Loucy (cell line): ENCODE results near the gene OGFOD2.

ENCODE experiments used
- EZH2phosphoT487 ChIP-seq: fragments of 200-600 bp; IDR thresholded peaks from 2 replicates; pipeline ENCODE4 v1.6.1; 2018; ENCODE audit warnings: antibody characterized with exemption, mild to moderate bottlenecking, moderate library complexity, borderline replicate concordance
- TF ChIP-seq, protein P1 (sequence below): fragments of 200-600 bp; sonication (generic); conservative IDR thresholded peaks from 2 replicates; pipeline ENCODE4 v1.5.1; 2014; ENCODE audit warnings: mild to moderate bottlenecking, antibody characterized with exemption, low read length

DNA sequence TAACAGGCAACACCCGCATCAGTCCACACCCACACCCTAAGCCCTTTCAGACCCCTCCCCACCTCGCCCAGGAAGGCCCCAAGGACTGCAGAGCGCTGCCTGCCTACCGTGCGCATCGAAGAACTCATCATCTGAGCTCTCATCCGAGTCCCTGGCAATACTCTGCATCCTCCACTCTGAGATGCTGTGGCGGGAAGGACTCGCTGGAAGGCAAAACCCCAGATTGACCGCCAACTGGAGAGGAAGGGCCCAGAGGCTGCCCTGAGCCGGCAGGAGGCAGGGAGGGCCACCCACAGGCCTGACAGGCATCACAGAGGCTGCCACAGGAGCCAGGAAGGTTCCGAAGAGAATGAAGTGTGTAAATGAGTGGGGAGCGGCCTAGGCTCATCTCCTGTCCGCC lies 29.2 kb downstream of the OGFOD2 start:
- TF ChIP-seq, protein P1, sequence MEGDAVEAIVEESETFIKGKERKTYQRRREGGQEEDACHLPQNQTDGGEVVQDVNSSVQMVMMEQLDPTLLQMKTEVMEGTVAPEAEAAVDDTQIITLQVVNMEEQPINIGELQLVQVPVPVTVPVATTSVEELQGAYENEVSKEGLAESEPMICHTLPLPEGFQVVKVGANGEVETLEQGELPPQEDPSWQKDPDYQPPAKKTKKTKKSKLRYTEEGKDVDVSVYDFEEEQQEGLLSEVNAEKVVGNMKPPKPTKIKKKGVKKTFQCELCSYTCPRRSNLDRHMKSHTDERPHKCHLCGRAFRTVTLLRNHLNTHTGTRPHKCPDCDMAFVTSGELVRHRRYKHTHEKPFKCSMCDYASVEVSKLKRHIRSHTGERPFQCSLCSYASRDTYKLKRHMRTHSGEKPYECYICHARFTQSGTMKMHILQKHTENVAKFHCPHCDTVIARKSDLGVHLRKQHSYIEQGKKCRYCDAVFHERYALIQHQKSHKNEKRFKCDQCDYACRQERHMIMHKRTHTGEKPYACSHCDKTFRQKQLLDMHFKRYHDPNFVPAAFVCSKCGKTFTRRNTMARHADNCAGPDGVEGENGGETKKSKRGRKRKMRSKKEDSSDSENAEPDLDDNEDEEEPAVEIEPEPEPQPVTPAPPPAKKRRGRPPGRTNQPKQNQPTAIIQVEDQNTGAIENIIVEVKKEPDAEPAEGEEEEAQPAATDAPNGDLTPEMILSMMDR, result no peak
- no peak for TF ChIP-seq EZH2phosphoT487
